SK-N-SH (cell line): ENCODE measurements around the gene GPR146. TPM values are rescaled to one million over a fixed set of nuclear protein-coding genes. Genes with fewer than 3 reads are reported as not detected.

Source experiments
- CTCF ChIA-PET: fragments of 300-600, 350-600 bp; formaldehyde crosslinking; extraction: SDS; loops from one replicate; lab custom pipeline; 2021; lab: Yijun Ruan, JAX
- POLR2A ChIA-PET: fragments of 350-600 bp; sonication (Branson Sonifier 250); formaldehyde crosslinking; extraction: SDS; loops from one replicate; lab custom pipeline; 2020; ENCODE audit warnings: antibody characterized with exemption, inconsistent platforms; lab: Yijun Ruan, JAX
- DNase-seq: peaks from one replicate; pipeline ENCODE4 v3.0.0; 2012
- H2AFZ ChIP-seq: fragments of 200-600 bp; sonication (generic); 2 replicates; pipeline ENCODE4 v1.8.1; 2016; ENCODE audit warnings: antibody characterized with exemption, mild to moderate bottlenecking, low read depth
- H3F3A ChIP-seq: fragments of 200-600 bp; sonication (generic); replicated peaks from 2 replicates; pipeline ENCODE3; 2016; ENCODE audit warnings: antibody characterized with exemption, mild to moderate bottlenecking; ENCODE audit not compliant: insufficient read depth
- H3K27ac ChIP-seq, 2 experiments: fragments of 200-500 bp in 1 of 2; fragments of 200-600 bp in 1 of 2; sonication (Bioruptor generic) in 1 of 2; sonication (generic), shearing (Covaris generic) in 1 of 2; 2 replicates each; pipeline versions ENCODE4 v1.5.1 to v1.6.1; 2014 to 2016; ENCODE audit warnings: low read depth in 2 of 2, inconsistent platforms in 1 of 2, low read length in 1 of 2, mild to moderate bottlenecking in 1 of 2, mixed read lengths in 1 of 2
- H3K27me3 ChIP-seq: fragments of 200-600 bp; sonication (generic), shearing (Covaris generic); 2 replicates; pipeline ENCODE4 v1.6.1; 2016; ENCODE audit warnings: mixed run types; ENCODE audit not compliant: insufficient read depth
- H3K36me3 ChIP-seq, 2 experiments: fragments of 200-500 bp in 1 of 2; fragments of 200-600 bp in 1 of 2; sonication (Bioruptor generic) in 1 of 2; sonication (generic) in 1 of 2; replicated peaks in 1 of 2; 2 replicates each; pipeline versions ENCODE3 to v1.5.1; 2014 to 2016; ENCODE audit warnings: low read length in 1 of 2, mild to moderate bottlenecking in 1 of 2; ENCODE audit not compliant: insufficient read depth in 2 of 2, control insufficient read depth in 1 of 2
- H3K4me1 ChIP-seq, 2 experiments: fragments of 200-500 bp in 1 of 2; fragments of 200-600 bp in 1 of 2; sonication (Bioruptor generic) in 1 of 2; sonication (generic), shearing (Covaris generic) in 1 of 2; 2 replicates each; pipeline versions ENCODE4 v1.5.1 to v1.6.1; 2014 to 2016; ENCODE audit warnings: low read depth in 1 of 2, low read length in 1 of 2, mixed run types in 1 of 2; ENCODE audit not compliant: insufficient read depth in 2 of 2, control insufficient read depth in 1 of 2
- H3K4me2 ChIP-seq: fragments of 200-600 bp; sonication (generic), shearing (Covaris generic); 2 replicates; pipeline ENCODE4 v1.6.1; 2017; ENCODE audit warnings: mixed run types
- H3K4me3 ChIP-seq, 2 experiments: fragments of 200-500 bp in 1 of 2; fragments of 200-600 bp in 1 of 2; sonication (Bioruptor generic) in 1 of 2; sonication (generic), shearing (Covaris generic) in 1 of 2; 2 replicates each; pipeline versions ENCODE4 v1.5.1 to v1.8.1; 2014 to 2016; ENCODE audit warnings: low read depth in 2 of 2, inconsistent platforms in 1 of 2, low read length in 1 of 2, mild to moderate bottlenecking in 1 of 2, mixed read lengths in 1 of 2, moderate library complexity in 1 of 2
- H3K79me2 ChIP-seq: fragments of 200-600 bp; sonication (generic); 2 replicates; pipeline ENCODE4 v1.8.1; 2017; ENCODE audit warnings: mild to moderate bottlenecking; ENCODE audit not compliant: insufficient read depth
- H3K9ac ChIP-seq: fragments of 200-600 bp; sonication (generic); 2 replicates; pipeline ENCODE4 v1.6.1; 2017; ENCODE audit warnings: mixed run types
- H3K9me2 ChIP-seq: fragments of 200-600 bp; sonication (generic); 2 replicates; pipeline ENCODE4 v1.6.1; 2017; ENCODE audit warnings: mixed run types
- H3K9me3 ChIP-seq: fragments of 200-600 bp; sonication (generic); 2 replicates; pipeline ENCODE4 v1.6.1; 2017; ENCODE audit warnings: mixed run types, mild to moderate bottlenecking, moderate library complexity
- H4K20me1 ChIP-seq: fragments of 200-600 bp; sonication (generic); 2 replicates; pipeline ENCODE4 v1.6.1; 2017; ENCODE audit warnings: mild to moderate bottlenecking, mixed run types; ENCODE audit not compliant: insufficient read depth
- EZH2phosphoT487 ChIP-seq: fragments of 200-600 bp; sonication (generic); IDR thresholded peaks from 2 replicates; pipeline ENCODE4 v1.6.1; 2017; ENCODE audit warnings: low read depth, mixed run types, mild to moderate bottlenecking, antibody characterized with exemption, moderate library complexity, borderline replicate concordance
- FOXJ3 ChIP-seq: sonication (generic); formaldehyde crosslinking; IDR thresholded peaks from 2 replicates; pipeline ENCODE4 v1.5.1; 2020; ENCODE audit warnings: mild to moderate bottlenecking, missing genetic modification reagents
- JUND ChIP-seq: IDR thresholded peaks from 2 replicates; pipeline ENCODE4 v1.4.0; 2012
- MEF2A ChIP-seq: IDR thresholded peaks from 2 replicates; pipeline ENCODE4 v1.4.0; 2012; ENCODE audit warnings: low read depth, borderline replicate concordance
- NFIC ChIP-seq: IDR thresholded peaks from 2 replicates; pipeline ENCODE4 v1.4.0; 2012; ENCODE audit warnings: borderline replicate concordance
- POLR2AphosphoS5 ChIP-seq: IDR thresholded peaks from 2 replicates; pipeline ENCODE4 v1.6.1; 2012; ENCODE audit warnings: low read depth, low read length
- REST ChIP-seq: IDR thresholded peaks from 2 replicates; pipeline ENCODE4 v1.6.1; 2012; ENCODE audit warnings: mild to moderate bottlenecking, low read depth, low read length, moderate library complexity
- USF1 ChIP-seq: IDR thresholded peaks from 2 replicates; pipeline ENCODE4 v1.4.0; 2012; ENCODE audit warnings: low read depth, borderline replicate concordance
- WGBS: methylation state at CpG from one replicate; pipeline ENCODE4 v1.1.6; 2017; ENCODE audit warnings: low lambda C conversion rate; 5-methylcytosine and 5-hydroxymethylcytosine counted together
- polyA plus RNA-seq, 3 experiments: library from polyadenylated mRNA; depleted of rRNA; stranded (reverse); fragments of >200 nt; gene quantifications; 2 replicates each; pipeline ENCODE4 v1.2.3, GENCODE V29; 2012

The GPR146 gene
- polyA plus RNA-seq, 1 of the 3 experiments (the other 2 are of a cell fraction) = 1.4 TPM

GRCh38 chr7:1024876-1025742, 19.2 kb upstream of the GPR146 start:
- no peak overlapping the region for H3K27ac ChIP-seq
- H3K9ac ChIP-seq = no peak overlapping the region
- POLR2A ChIA-PET = interaction anchor here (0.8 kb wide), 1 partner anchor 10 kb away, joined by 3 read pairs; no protein-coding TSS in a partner anchor
- H3F3A ChIP-seq = peaks cover 13% of the 10 kb centered on the region
- TF ChIP-seq REST (no peak), MEF2A (no peak), FOXJ3 (CRISPR knock-in tag) (no peak), USF1 (no peak), NFIC (no peak), EZH2phosphoT487 (no peak)
- H3K9me2 ChIP-seq = no peaks in the 10 kb centered on the region
- H3K9me3 ChIP-seq = no peaks in the 10 kb centered on the region
- H3K79me2 ChIP-seq = peaks cover 80% of the 10 kb centered on the region
- WGBS = 93% methylated on average over 19 of the region's 25 CpGs
- no peak overlapping the region; the same call in 1 of the 2 replicates for H3K4me2 ChIP-seq
- H2AFZ ChIP-seq = no peak overlapping the region
- no peaks in the 10 kb centered on the region for H3K27me3 ChIP-seq
- H4K20me1 ChIP-seq = peaks cover 77% of the 10 kb centered on the region
- peaks cover 11 to 14% of the 10 kb centered on the region in 2 experiments; a peak in 3 of 4 replicates for H3K4me1 ChIP-seq
- H3K4me3 ChIP-seq = no peak overlapping the region
- H3K36me3 ChIP-seq = peaks cover 33 to 36% of the 10 kb centered on the region in 2 experiments
- CTCF ChIA-PET = interaction anchor here (1.6 to 8.8 kb wide), 5 partner anchors 20 to 119 kb away, joined by 6 to 101 read pairs (median 8); partner anchors contain the start of gene GPR146
- DNase-seq = no peak

GRCh38 chr7:1025743-1026581, 18.4 kb upstream of the GPR146 start:
- Histone ChIP-seq H3K9me2 (no peaks in the 10 kb centered on the region), H3K4me1 (peaks cover 11 to 14% of the 10 kb centered on the region in 2 experiments; a peak in 3 of 4 replicates), H4K20me1 (peaks cover 68% of the 10 kb centered on the region), H3K27me3 (no peaks in the 10 kb centered on the region), H3F3A (peaks cover 13% of the 10 kb centered on the region), H3K9me3 (no peaks in the 10 kb centered on the region), H3K36me3 (peaks cover 30 to 33% of the 10 kb centered on the region in 2 experiments), H2AFZ (no peak overlapping the region), H3K79me2 (peaks cover 72% of the 10 kb centered on the region), H3K9ac (no peak overlapping the region), H3K4me3 (no peak overlapping the region), H3K27ac (no peak overlapping the region), H3K4me2 (peak overlapping the region; percentile 99)
- WGBS = 97% methylated on average over 21 of the region's 31 CpGs
- DNase-seq = no peak
- POLR2A ChIA-PET = interaction anchor here (0.8 kb wide), 1 partner anchor 10 kb away, joined by 3 read pairs; no protein-coding TSS in a partner anchor
- TF ChIP-seq POLR2AphosphoS5 (no peak), NFIC (no peak), JUND (no peak)
- CTCF ChIA-PET = interaction anchor here (1.6 to 8.8 kb wide), 5 partner anchors 19 to 118 kb away, joined by 6 to 101 read pairs (median 8); partner anchors contain the start of gene GPR146
